NCI-H187 (cell line): ENCODE data around the gene SMO.
"Not testable (repeated sequence)": the region's sequence is repeated elsewhere in the genome, so short reads cannot be mapped to it uniquely, and the experiment has no call there.

Source experiments
- DNase-seq, 2 experiments: peaks; one replicate each; lab custom pipeline; 2025; lab: John Stamatoyannopoulos, UW

The SMO gene

DNA sequence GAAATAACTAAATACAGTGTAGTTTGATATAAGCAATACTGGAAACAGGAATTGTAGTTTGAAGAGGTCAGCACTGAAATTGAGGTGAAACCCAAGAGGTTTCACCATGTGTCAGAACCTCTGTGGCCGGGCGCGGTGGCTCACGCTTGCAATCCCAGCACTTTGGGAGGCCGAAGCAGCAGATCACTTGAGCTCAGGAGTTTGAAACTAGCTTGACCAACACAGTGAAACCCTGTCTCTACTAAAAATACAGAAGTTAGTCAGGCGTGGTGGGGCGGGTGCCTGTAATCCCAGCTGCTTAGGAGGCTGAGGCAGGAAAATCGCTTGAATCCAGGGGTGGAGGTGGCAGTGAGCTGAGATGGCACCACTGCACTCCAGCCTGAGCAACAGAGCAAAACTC is 50.1 kb downstream of the SMO start:
- DNase-seq = no peak

DNA sequence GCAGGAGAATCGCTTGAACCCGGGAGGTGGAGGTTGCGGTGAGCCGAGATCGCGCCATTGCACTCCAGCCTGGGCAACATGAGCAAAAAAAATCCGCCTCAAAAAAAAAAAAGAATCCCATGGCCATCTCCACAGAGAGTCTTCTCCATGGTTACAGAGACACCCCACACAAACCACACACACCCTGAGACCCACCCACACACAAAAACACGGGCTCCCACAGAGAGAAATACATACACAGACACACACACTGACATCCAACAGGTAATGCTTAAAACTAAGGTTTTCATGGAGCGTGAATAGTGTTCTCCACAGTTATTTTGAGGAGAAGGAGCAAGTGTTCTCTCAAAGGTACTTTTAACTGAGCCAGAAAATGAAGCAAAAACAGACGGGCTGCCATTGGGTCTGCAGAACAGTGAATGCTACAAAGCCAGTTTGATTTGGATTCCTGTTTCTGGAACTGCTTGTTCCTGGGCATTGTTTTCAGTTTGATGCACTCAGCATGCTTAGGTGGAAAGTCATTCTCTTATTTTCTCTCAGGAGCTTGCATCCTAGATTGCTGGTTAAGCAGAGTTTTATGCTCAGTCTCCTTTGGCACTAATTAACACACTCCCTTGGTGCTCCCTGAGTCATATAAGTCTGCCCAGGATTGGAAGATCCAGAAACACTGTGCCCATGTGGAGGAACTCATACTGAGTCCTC is 51.8 kb downstream of the SMO start:
- no peak for DNase-seq

DNA sequence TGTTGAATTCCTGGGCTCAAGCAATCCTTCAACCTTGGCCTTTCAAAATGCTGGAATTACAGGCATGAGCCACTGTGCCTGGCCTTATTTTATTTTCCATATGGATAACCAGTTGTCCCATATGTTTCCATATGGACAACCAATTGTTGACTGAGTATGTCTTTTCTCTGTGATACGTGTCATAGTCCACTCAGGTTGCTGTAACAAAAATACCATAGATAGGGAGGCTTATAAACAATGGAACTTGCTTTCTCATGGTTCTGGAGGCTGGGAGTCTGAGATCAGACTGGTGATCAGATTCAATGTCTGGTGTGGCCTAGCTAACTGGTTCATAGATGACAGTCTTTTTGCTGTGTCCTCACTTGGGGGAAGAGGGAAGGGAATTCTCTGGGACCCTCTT is 55.8 kb downstream of the SMO start:
- no peak for DNase-seq

DNA sequence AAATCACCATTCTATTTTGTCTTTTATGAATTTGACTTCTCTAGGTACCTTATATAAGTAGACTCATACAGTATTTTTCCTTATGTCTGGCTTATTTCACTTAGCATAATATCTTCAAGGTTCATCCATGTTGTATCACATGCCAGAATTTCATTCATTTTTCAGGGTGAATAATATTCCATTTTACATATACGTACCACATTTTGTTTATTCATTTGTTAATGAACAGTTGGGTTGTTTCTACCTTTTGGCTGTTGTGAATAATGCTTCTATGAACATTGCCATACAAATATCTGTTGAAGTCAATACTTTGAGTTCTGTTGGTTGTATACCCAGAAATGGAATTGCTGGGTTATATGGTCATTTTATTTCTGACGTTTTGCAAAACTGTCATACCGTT is 57.1 kb downstream of the SMO start:
- no peak for DNase-seq

DNA sequence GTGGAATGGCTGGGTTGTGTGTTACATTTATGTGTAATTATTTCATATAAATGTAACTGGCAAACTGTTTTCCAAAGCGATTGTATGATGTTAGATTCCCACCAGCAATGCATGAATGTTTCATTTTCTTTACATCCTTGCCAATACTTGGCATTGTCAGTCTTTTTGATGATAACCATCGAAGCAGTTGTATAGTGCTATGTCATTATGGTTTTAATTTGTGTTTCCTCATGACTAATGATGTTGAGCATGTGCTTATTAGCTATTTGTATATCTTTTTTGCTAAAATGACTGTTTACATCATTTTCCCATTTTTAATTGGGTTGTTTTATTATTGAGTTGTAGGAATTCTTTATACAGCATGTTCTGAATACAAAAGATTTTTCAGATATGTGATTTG is 58.7 kb downstream of the SMO start:
- no peak for DNase-seq

DNA sequence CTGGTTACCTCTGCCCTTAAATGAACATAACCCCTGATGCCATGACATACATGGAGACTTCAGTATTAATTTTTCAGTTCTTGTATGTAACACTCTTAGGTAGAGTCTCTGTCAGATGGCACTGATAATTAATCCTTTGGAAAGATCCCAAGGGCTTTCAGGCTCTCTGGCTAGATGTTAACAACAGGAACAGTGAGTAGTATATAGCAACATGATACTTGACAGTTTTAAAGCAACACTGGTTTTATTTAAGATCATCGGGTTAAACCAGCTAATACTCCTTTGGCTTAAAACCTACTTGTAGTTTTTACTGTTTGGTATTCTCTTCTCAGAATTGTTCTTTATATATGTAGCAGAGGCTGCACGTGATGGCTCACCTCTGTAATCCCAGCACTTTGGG is 63.7 kb downstream of the SMO start:
- DNase-seq = no peak

DNA sequence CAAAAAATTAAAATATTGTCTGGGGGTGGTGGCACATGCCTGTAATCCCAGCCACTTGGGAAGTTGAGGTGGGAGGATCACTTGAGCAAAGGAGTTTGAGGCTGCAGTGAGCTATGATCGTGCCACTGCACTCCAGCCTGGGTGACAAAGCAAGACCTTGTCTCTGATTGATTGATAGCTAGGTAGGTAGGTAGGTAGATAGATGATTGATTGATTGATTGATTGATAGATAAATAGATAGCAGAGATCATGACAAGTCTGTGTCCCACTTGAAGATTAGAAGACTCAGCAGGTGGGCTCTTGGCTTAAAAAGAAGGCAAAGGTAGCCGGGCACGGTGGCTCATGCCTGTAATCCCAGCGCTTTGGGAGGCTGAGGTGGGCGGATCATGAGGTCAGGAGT is 64.2 kb downstream of the SMO start:
- DNase-seq = not testable (repeated sequence)

DNA sequence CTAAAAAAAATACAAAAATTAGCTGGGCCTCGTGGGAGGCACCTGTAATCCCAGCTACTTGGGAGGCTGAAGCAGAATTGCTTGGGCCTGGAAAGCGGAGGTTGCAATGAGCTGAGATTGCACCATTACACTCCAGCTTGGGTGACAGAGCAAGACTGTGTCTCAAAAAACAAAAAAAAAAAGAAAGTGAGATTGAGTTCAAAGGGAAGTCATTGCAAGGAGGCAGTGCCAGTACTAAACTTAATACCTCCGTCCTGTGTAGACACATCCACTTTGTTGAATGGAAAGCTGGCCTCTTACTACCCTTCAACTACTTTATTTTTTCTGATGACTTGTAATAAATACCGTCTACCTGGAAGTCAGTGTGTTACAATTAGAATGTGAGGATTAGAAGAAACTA is 67.4 kb downstream of the SMO start:
- no peak for DNase-seq

DNA sequence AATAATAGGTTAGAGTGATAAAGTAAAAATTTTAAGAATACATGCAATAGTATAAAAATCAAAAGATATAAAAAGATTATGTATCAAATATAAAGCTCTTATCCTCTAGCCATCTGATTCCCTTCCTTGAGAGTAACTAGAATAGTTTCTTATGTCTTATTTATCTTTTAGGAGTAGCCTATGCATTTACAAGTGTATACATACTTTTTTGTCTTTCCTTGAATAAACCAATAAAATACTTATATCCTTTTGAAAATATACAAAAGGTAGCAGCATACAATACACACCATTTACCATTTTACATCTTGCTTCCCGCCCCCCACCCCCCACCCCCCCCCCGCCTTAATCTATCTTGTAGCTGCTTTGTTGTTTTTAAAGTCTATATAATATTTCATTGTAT is 67.8 kb downstream of the SMO start:
- no peak for DNase-seq

DNA sequence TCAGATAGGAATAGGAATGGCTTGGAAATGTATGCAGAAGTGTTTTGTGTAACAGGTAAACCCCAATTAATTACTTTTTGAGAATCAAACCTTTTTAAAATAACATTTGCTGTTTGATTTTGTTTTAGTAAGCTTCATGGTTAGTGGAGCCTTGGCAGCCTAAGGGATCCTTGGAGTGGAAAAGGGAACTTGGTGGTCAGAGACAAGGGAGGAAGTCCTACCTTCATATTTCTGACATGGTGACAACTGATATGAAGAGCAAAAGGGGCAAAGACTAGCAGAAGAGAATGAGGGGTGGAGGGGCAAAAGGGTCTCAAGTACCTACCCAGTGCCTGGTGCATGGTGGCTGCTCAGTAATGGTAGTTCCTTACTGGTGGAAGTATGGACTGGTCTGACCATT is 68.7 kb downstream of the SMO start:
- DNase-seq = no peak

DNA sequence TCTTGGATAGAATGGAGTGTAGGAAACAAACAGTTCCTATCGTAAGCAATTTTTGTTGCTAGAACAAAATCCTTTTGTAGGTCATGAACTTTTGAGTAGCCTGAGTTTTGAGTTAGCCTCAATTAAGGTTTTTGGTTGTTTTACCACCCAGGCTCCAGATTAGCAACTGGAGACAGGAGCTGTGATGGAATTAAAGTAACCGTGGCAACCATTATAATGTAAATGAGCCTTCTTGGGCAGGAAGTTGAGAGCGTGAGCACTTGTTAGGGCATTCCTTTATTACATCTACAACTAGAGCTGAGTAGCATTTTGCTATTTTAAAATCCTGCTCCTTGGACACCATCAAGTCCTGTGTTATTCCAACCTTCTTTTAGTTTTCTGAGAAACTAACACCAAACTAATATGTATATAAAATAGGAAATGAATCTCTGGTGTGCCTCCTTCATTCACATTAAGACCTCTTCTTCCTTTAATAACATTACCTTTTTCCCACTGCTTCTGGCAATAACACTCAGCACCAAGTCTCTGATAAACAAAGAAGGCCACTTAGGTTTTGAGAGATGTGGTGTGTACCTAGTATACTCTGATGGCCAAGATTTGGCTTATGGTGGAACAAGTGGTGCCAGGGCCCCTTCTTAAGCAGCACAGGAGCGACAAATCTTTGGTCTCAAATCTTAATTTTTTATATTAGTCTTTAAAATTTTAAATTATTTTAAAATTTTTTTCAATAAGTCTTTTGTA is 70.4 kb downstream of the SMO start:
- DNase-seq = no peak

DNA sequence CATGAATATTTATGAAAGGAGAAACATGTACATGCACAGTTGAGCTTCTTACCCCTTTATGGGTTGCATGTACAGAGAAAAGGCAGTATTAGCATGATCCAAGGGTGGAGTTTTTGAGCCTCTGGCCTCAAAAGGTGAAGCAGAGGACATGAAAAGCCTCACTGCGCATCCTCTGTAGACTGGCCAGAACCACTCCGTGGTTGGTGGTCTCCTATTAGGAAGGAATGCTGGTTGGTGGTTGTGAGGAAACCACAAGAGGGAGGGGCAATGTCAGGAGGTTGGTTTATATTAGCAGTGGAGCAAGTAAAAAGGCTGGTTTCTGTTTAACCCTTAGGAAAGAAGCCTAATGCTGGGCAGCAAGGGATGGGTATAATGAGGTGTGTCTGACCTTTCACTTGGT is 73.9 kb downstream of the SMO start:
- no peak for DNase-seq
